Small intestine (tissue), 7 donors: ENCODE data around the gene TMEM87A. TPM values are rescaled to one million over a fixed set of nuclear protein-coding genes. Genes with fewer than 3 reads are reported as not detected.
"Not testable (repeated sequence)": the region's sequence is repeated elsewhere in the genome, so short reads cannot be mapped to it uniquely, and the experiment has no call there.

Experiments
- DNase-seq, 2 donors: peaks; one replicate each; pipeline versions ENCODE4 v3.0.0 to v3.0.0-alpha.2; 2013
- FAIRE-seq: peaks from 2 replicates; lab custom pipeline; 2012; peaks lifted over from hg19 to GRCh38; lab: Jason Lieb, UNC
- H3K27ac ChIP-seq, 3 donors: one replicate each; pipeline ENCODE4 v1.5.1; 2013; ENCODE audit warnings: low read length in 2 of 3, mild to moderate bottlenecking in 2 of 3, control low read depth in 1 of 3, inconsistent platforms in 1 of 3, low read depth in 1 of 3, moderate library complexity in 1 of 3
- H3K27me3 ChIP-seq, 3 donors: one replicate each; pipeline ENCODE4 v1.6.1; 2013; ENCODE audit warnings: low read length in 3 of 3, inconsistent platforms in 1 of 3; ENCODE audit not compliant: control insufficient read depth in 3 of 3, insufficient read depth in 3 of 3
- H3K36me3 ChIP-seq, 3 donors: one replicate each; pipeline ENCODE4 v1.6.1; 2013; ENCODE audit warnings: low read length in 3 of 3, inconsistent platforms in 1 of 3, low read depth in 1 of 3, mild to moderate bottlenecking in 1 of 3, moderate library complexity in 1 of 3; ENCODE audit not compliant: control insufficient read depth in 3 of 3, insufficient read depth in 2 of 3
- H3K4me1 ChIP-seq, 3 donors: one replicate each; pipeline ENCODE4 v1.6.1; 2013; ENCODE audit warnings: low read length in 2 of 3, inconsistent platforms in 1 of 3, low read depth in 1 of 3, mild to moderate bottlenecking in 1 of 3, moderate library complexity in 1 of 3; ENCODE audit not compliant: control insufficient read depth in 3 of 3, insufficient read depth in 2 of 3
- H3K4me3 ChIP-seq, 3 donors: one replicate each; pipeline ENCODE4 v1.5.1; 2013; ENCODE audit warnings: low read length in 3 of 3, control low read depth in 1 of 3, inconsistent platforms in 1 of 3, low read depth in 1 of 3, mild to moderate bottlenecking in 1 of 3, moderate library complexity in 1 of 3
- H3K9me3 ChIP-seq, 2 donors: one replicate each; pipeline ENCODE4 v1.6.1; 2013; ENCODE audit warnings: low read depth in 1 of 2, low read length in 1 of 2; ENCODE audit not compliant: control insufficient read depth in 2 of 2, insufficient read depth in 1 of 2
- WGBS, 3 donors: extraction: QIAGEN DNeasy Blood & Tissue Kit; methylation state at CpG; one replicate each; pipeline ENCODE4 v1.1.7; 2013; 5-methylcytosine and 5-hydroxymethylcytosine counted together
- polyA plus RNA-seq, 4 donors: library from polyadenylated mRNA; stranded (reverse) in 3 of 4; unstranded in 1 of 4; fragments of 200-250 nt in 3 of 4; fragments of 120-200 nt in 1 of 4; gene quantifications; one replicate each; pipeline versions ENCODE4 v1.2.1 to v1.2.3, GENCODE V29; 2013
- donor health status: healthy with polysubstance abuse.
- donor health status: control.
- donor health status: control.
- donor health status: Bipolar disorder and iron deficiency.
- donor health status: healthy.

The TMEM87A gene
- polyA plus RNA-seq, 4 donors: 10.5 to 68.6 (median 24.3) TPM

- Histone ChIP-seq H3K4me1 (no peaks in the 10 kb centered on the region), H3K36me3 (peaks cover 13 to 28% (median 14%) of the 10 kb centered on the region in 3 donors), H3K27ac (no peak overlapping the region), H3K4me3 (no peak overlapping the region), H3K9me3 (no peaks in the 10 kb centered on the region), H3K27me3 (no peaks in the 10 kb centered on the region)
- DNase-seq (no peak), FAIRE-seq (no peak)
- WGBS, 3 donors: 89 to 92% (median 90%) methylated on average over 5 of the region's 5 CpGs
Measured at GRCh38 chr15:42264795-42265194, 8.4 kb downstream of the TMEM87A start.

GRCh38 chr15:42253300-42253699 lies 19.9 kb downstream of the TMEM87A start:
- WGBS, 3 donors: 95 to 100% (median 95%) methylated on average over 2 of the region's 2 CpGs
- Histone ChIP-seq H3K27me3 (no peaks in the 10 kb centered on the region), H3K4me3 (no peak overlapping the region), H3K27ac (no peak overlapping the region), H3K9me3 (peaks cover 0 to 33% of the 10 kb centered on the region in 2 donors), H3K36me3 (peaks cover 6 to 35% (median 15%) of the 10 kb centered on the region in 3 donors), H3K4me1 (no peaks in the 10 kb centered on the region)
- FAIRE-seq: no peak
- no peak for DNase-seq

GRCh38 chr15:42240823-42241222 lies 32.4 kb downstream of the TMEM87A start:
- no peak for FAIRE-seq
- no peaks in the 10 kb centered on the region for H3K27me3 ChIP-seq
- H3K27ac ChIP-seq: no peak overlapping the region
- H3K4me3 ChIP-seq: no peak overlapping the region
- no peaks in the 10 kb centered on the region for H3K4me1 ChIP-seq
- no peaks in the 10 kb centered on the region for H3K9me3 ChIP-seq
- WGBS, 3 donors: 95 to 97% (median 96%) methylated on average over 1 of the region's 1 CpG
- H3K36me3 ChIP-seq: peaks cover 3 to 25% (median 17%) of the 10 kb centered on the region in 3 donors
- no peak for DNase-seq

GRCh38 chr15:42239528-42240182 lies 33.6 kb downstream of the TMEM87A start:
- H3K27me3 ChIP-seq: no peaks in the 10 kb centered on the region
- DNase-seq: no peak
- H3K4me3 ChIP-seq: no peak overlapping the region
- H3K27ac ChIP-seq: no peak overlapping the region
- H3K4me1 ChIP-seq: no peaks in the 10 kb centered on the region
- peaks cover 5 to 29% (median 23%) of the 10 kb centered on the region in 3 donors for H3K36me3 ChIP-seq
- FAIRE-seq: no peak
- no peaks in the 10 kb centered on the region for H3K9me3 ChIP-seq

DNA sequence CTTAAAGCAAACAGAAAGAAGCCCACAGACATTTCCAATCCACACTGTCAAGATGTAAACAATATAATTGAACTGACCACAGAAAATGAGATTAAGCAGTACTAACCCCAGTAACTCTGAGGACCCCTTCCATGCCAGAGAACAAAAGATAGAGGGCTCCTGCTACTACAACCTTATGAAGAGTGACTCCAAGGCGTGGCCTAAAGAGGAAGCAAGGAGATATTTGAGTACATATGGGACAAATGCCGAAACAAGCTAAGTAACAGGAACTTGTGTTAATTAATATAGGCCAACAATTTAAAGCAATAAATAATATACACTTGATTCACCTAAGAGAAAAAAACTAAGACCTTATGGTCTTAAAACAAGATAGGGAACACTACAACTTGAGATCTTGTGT lies 40.1 kb downstream of the TMEM87A start:
- Histone ChIP-seq H3K27me3 (no peaks in the 10 kb centered on the region), H3K4me3 (no peak overlapping the region), H3K4me1 (peaks cover 0 to 15% (median 0%) of the 10 kb centered on the region in 3 donors), H3K27ac (peak overlapping the region in 1 of 3 donors; percentile 57), H3K36me3 (peaks cover 7 to 28% (median 17%) of the 10 kb centered on the region in 3 donors), H3K9me3 (no peaks in the 10 kb centered on the region)
- FAIRE-seq (no peak), DNase-seq (peak in 1 of 2 donors; percentile 21)
- WGBS, 3 donors: 77 to 86% (median 78%) methylated on average over 2 of the region's 2 CpGs

- FAIRE-seq (no peak), DNase-seq (peak in 1 of 2 donors; percentile 35)
- 72 to 78% (median 76%) methylated on average over 5 of the region's 5 CpGs for WGBS, 3 donors
- Histone ChIP-seq H3K9me3 (no peaks in the 10 kb centered on the region), H3K4me1 (peaks cover 0 to 20% (median 0%) of the 10 kb centered on the region in 3 donors), H3K27ac (peak overlapping the region in 1 of 3 donors; percentile 57), H3K4me3 (no peak overlapping the region), H3K27me3 (no peaks in the 10 kb centered on the region), H3K36me3 (peaks cover 7 to 26% (median 15%) of the 10 kb centered on the region in 3 donors)
Measured at GRCh38 chr15:42232606-42233005, 40.6 kb downstream of the TMEM87A start.

- no peak for DNase-seq
- Histone ChIP-seq H3K4me1 (peaks cover 0 to 22% (median 0%) of the 10 kb centered on the region in 3 donors), H3K4me3 (no peak overlapping the region), H3K27me3 (no peaks in the 10 kb centered on the region), H3K27ac (no peak overlapping the region), H3K36me3 (peaks cover 5 to 27% (median 12%) of the 10 kb centered on the region in 3 donors), H3K9me3 (no peaks in the 10 kb centered on the region)
- 91 to 100% (median 95%) methylated on average over 1 of the region's 1 CpG for WGBS, 3 donors
- no peak for FAIRE-seq
Measured at GRCh38 chr15:42231088-42231487, 42.1 kb downstream of the TMEM87A start.

DNA sequence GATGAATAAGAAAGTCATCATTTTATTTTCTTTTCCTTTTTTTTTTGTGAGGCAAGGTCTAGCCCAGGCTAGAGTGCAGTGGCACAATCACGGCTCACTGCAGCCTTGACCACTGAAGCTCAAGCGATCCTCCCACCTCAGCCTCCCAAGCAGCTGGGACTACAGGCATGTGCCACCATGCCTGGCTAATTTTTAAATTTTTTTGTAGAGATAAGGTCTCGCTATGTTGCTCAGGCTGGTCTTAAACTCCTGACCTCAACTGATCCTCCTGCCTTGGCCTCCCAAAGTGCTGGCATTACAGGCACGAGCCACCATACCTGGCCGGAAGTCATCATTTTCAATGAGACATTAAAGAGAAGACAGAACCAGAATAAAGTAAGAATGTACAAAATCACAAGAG lies 44.3 kb downstream of the TMEM87A start:
- peaks cover 7 to 30% (median 15%) of the 10 kb centered on the region in 3 donors for H3K36me3 ChIP-seq
- H3K4me3 ChIP-seq, H3K9me3 ChIP-seq, DNase-seq, H3K27me3 ChIP-seq, FAIRE-seq: not testable (repeated sequence)
- H3K4me1 ChIP-seq: peaks cover 0 to 22% (median 0%) of the 10 kb centered on the region in 3 donors
- WGBS, 3 donors: 88 to 94% (median 88%) methylated on average over 5 of the region's 5 CpGs
- peak overlapping the region in 1 of 3 donors; percentile 41 for H3K27ac ChIP-seq
